K562 (cell line): ENCODE results near the gene ANXA1. TPM values are rescaled to one million over a fixed set of nuclear protein-coding genes. Genes with fewer than 3 reads are reported as not detected.
A peak's percentile ranks its signal among the peaks of the same experiment; 100 is the strongest.

ENCODE experiments used
- ADNP ChIP-seq: fragments of 200-800 bp; sonication (Bioruptor generic); IDR thresholded peaks from 2 replicates; pipeline ENCODE4 v1.6.1; 2016; ENCODE audit warnings: missing genetic modification characterization, missing compliant biosample characterization
- ARID1B ChIP-seq: fragments of 450-650 bp; IDR thresholded peaks from 2 replicates; pipeline ENCODE4 v1.6.1; 2016; ENCODE audit warnings: antibody characterized with exemption, mild to moderate bottlenecking, inconsistent platforms
- CHAMP1 ChIP-seq: fragments of 450-650 bp; IDR thresholded peaks from 2 replicates; pipeline ENCODE4 v1.6.1; 2016; ENCODE audit warnings: mild to moderate bottlenecking
- COPS2 ChIP-seq: fragments of 450-650 bp; conservative IDR thresholded peaks from 2 replicates; pipeline ENCODE4 v1.6.1; 2016; ENCODE audit warnings: mild to moderate bottlenecking, moderate library complexity
- EHMT2 ChIP-seq: fragments of 450-650 bp; IDR thresholded peaks from 2 replicates; pipeline ENCODE4 v1.6.1; 2018; ENCODE audit warnings: antibody characterized with exemption
- HDAC8 ChIP-seq: fragments of 450-650 bp; IDR thresholded peaks from 2 replicates; pipeline ENCODE4 v1.6.1; 2016; ENCODE audit warnings: mild to moderate bottlenecking, missing genetic modification characterization, moderate library complexity, missing compliant biosample characterization
- MYNN ChIP-seq, 2 experiments: sonication (generic); formaldehyde crosslinking in 1 of 2; IDR thresholded peaks; 2 replicates each; pipeline versions ENCODE4 v1.5.0 to v1.6.1; 2016 to 2020; ENCODE audit warnings: antibody characterized with exemption in 1 of 2, missing genetic modification reagents in 1 of 2
- NFXL1 ChIP-seq: fragments of 450-650 bp; formaldehyde crosslinking; IDR thresholded peaks from 2 replicates; pipeline ENCODE4 v1.4.0; 2021; ENCODE audit warnings: mild to moderate bottlenecking
- NR2C2 ChIP-seq, 2 experiments: fragments of 200-800 bp in 1 of 2; sonication (Bioruptor generic) in 1 of 2; sonication (generic) in 1 of 2; formaldehyde crosslinking in 1 of 2; IDR thresholded peaks; 2 replicates each; pipeline versions ENCODE4 v1.6.1 to v1.8.0; 2016 to 2022; ENCODE audit warnings: mild to moderate bottlenecking in 1 of 2, missing compliant biosample characterization in 1 of 2, missing genetic modification characterization in 1 of 2, missing genetic modification reagents in 1 of 2
- OTX1 ChIP-seq: fragments of 450-650 bp; formaldehyde crosslinking; IDR thresholded peaks from 2 replicates; pipeline ENCODE4 v1.4.0; 2022; ENCODE audit warnings: mild to moderate bottlenecking
- PHTF2 ChIP-seq: fragments of 250-450 bp; sonication (Bioruptor Pico); IDR thresholded peaks from 2 replicates; pipeline ENCODE4 v1.5.0; 2021; ENCODE audit warnings: mild to moderate bottlenecking
- POU5F1 ChIP-seq: fragments of 150-350 bp; IDR thresholded peaks from 2 replicates; pipeline ENCODE4 v1.6.1; 2014; ENCODE audit warnings: borderline replicate concordance, low read length, low read depth, mild to moderate bottlenecking; ENCODE audit not compliant: partially characterized antibody
- RNF219 ChIP-seq: fragments of 250-450 bp; sonication (Bioruptor Pico); IDR thresholded peaks from 2 replicates; pipeline ENCODE4 v1.5.0; 2022; ENCODE audit warnings: mild to moderate bottlenecking
- U2AF1 ChIP-seq: fragments of 200-400 bp; formaldehyde crosslinking; optimal IDR thresholded peaks from 2 replicates; pipeline ENCODE3; 2017; ENCODE audit warnings: mild to moderate bottlenecking, low read depth, low read length, moderate library complexity
- XRCC3 ChIP-seq: fragments of 450-650 bp; IDR thresholded peaks from 2 replicates; pipeline ENCODE4 v1.6.1; 2017; ENCODE audit warnings: mild to moderate bottlenecking, moderate library complexity
- ZNF124 ChIP-seq: sonication (generic); formaldehyde crosslinking; IDR thresholded peaks from 2 replicates; pipeline ENCODE4 v1.8.1; 2022; ENCODE audit warnings: missing genetic modification reagents
- ZNF197 ChIP-seq: fragments of 200-800 bp; sonication (Bioruptor generic); IDR thresholded peaks from 2 replicates; pipeline ENCODE4 v1.6.1; 2016; ENCODE audit warnings: low read depth, missing genetic modification characterization, missing compliant biosample characterization
- ZNF830 ChIP-seq: fragments of 250-450 bp; sonication (Bioruptor Pico); IDR thresholded peaks from 2 replicates; pipeline ENCODE4 v1.5.0; 2021; ENCODE audit warnings: mild to moderate bottlenecking
- polyA plus RNA-seq, 8 experiments: library from polyadenylated mRNA; depleted of rRNA in 4 of 8; stranded (reverse) in 5 of 8; unstranded in 3 of 8; fragments of >200 nt; fragmentation: Nextera tagmentation in 2 of 8; fragmentation: Illumina TruSeq in 1 of 8; extraction: Ambion mirVana in 2 of 8; extraction: Trizol in 1 of 8; gene quantifications; 2 replicates each; pipeline versions ENCODE4 v1.2.1 to v1.2.3, GENCODE V29; 2011 to 2014; ENCODE audit warnings: inconsistent platforms in 1 of 8, missing spikeins in 1 of 8
- total RNA-seq, 7 experiments: library from RNA; depleted of rRNA in 6 of 7; stranded (reverse); fragments of >200 nt in 6 of 7; fragmentation: Illumina TruSeq in 2 of 7; extraction: Trizol in 2 of 7; gene quantifications; 2 replicates each; pipeline versions ENCODE4 v1.2.1 to v1.2.3, GENCODE V29; 2011 to 2021; ENCODE audit warnings: low replicate concordance in 1 of 7
- TF ChIP-seq, protein P1 (sequence below), 2 experiments: fragments of 150-350 bp in 1 of 2; IDR thresholded peaks; 2 replicates each; pipeline ENCODE4 v1.6.1; 2012 to 2016; ENCODE audit warnings: low read depth in 2 of 2, low read length in 2 of 2, mild to moderate bottlenecking in 1 of 2, moderate library complexity in 1 of 2

The ANXA1 gene
- total and polyA plus RNA-seq, 9 of the 15 experiments (the other 6 are each of a cell fraction or from before 2014, with no cell fraction given), result 406 to 1,298 (median 620) TPM

- TF ChIP-seq, protein P1, sequence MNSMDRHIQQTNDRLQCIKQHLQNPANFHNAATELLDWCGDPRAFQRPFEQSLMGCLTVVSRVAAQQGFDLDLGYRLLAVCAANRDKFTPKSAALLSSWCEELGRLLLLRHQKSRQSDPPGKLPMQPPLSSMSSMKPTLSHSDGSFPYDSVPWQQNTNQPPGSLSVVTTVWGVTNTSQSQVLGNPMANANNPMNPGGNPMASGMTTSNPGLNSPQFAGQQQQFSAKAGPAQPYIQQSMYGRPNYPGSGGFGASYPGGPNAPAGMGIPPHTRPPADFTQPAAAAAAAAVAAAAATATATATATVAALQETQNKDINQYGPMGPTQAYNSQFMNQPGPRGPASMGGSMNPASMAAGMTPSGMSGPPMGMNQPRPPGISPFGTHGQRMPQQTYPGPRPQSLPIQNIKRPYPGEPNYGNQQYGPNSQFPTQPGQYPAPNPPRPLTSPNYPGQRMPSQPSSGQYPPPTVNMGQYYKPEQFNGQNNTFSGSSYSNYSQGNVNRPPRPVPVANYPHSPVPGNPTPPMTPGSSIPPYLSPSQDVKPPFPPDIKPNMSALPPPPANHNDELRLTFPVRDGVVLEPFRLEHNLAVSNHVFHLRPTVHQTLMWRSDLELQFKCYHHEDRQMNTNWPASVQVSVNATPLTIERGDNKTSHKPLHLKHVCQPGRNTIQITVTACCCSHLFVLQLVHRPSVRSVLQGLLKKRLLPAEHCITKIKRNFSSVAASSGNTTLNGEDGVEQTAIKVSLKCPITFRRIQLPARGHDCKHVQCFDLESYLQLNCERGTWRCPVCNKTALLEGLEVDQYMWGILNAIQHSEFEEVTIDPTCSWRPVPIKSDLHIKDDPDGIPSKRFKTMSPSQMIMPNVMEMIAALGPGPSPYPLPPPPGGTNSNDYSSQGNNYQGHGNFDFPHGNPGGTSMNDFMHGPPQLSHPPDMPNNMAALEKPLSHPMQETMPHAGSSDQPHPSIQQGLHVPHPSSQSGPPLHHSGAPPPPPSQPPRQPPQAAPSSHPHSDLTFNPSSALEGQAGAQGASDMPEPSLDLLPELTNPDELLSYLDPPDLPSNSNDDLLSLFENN (IDR thresholded peaks at IDR 0.05; ENCODE audit: low read depth in 2 of 2, low read length in 2 of 2), result peak in 1 of 2 experiments; percentile 17; a peak in 1 of 4 replicates
- no peak for TF ChIP-seq NFXL1 (CRISPR knock-in tag)
- TF ChIP-seq COPS2, result no peak
- no peak for TF ChIP-seq EHMT2
- TF ChIP-seq RNF219, result no peak
- no peak for TF ChIP-seq OTX1 (CRISPR knock-in tag)
- no peak for TF ChIP-seq CHAMP1
- TF ChIP-seq U2AF1, result no peak
- no peak for TF ChIP-seq NR2C2 (CRISPR knock-in tag; IDR thresholded peaks at IDR 0.05)
- TF ChIP-seq NR2C2 (tag; IDR thresholded peaks at IDR 0.05), result no peak
- no peak for TF ChIP-seq ZNF197
- no peak for TF ChIP-seq ZNF830 (CRISPR knock-in tag)
- no peak for TF ChIP-seq POU5F1
- TF ChIP-seq MYNN (IDR thresholded peaks at IDR 0.05), result no peak
- no peak for TF ChIP-seq MYNN (CRISPR knock-in tag; IDR thresholded peaks at IDR 0.05)
- TF ChIP-seq XRCC3, result no peak
- 0 out of 2 replicates have a peak, but pooled peaks have one; percentile 7 for TF ChIP-seq ADNP (tag)
- TF ChIP-seq ARID1B, result peak; percentile 17; the same call in 1 of the 2 replicates
- TF ChIP-seq HDAC8 (tag), result no peak
- TF ChIP-seq PHTF2, result no peak
- no peak for TF ChIP-seq ZNF124 (CRISPR knock-in tag)
These were observed at the start of gene ANXA1 (continued) for GRCh38 chr9:73151653-73152542.
